Fibroblast of lung (primary cell): ENCODE data around the gene LAPTM5.

Experiments
- CTCF ChIP-seq, 2 donors: IDR thresholded peaks in 1 of 2; conservative IDR thresholded peaks in 1 of 2; 1 replicate in 1 of 2; 2 replicates in 1 of 2; pipeline ENCODE4 v1.5.1; 2011 to 2012; ENCODE audit warnings: low read length in 2 of 2, control low read depth in 1 of 2, inconsistent platforms in 1 of 2, low read depth in 1 of 2, mild to moderate bottlenecking in 1 of 2
- EZH2 ChIP-seq: IDR thresholded peaks from 2 replicates; pipeline ENCODE4 v1.5.1; 2012; ENCODE audit warnings: low read length, control low read depth, mild to moderate bottlenecking; ENCODE audit errors: missing control alignments

GRCh38 chr1:30721812-30722537 is 35.6 kb downstream of the LAPTM5 start:
- TF ChIP-seq CTCF (conservative IDR thresholded peaks at IDR 0.05 in 1 of 2, IDR thresholded peaks at IDR 0.05 in 1 of 2; ENCODE audit: low read depth in 1 of 2, low read length in 2 of 2) (no peak), EZH2 (no peak)
